PFSK-1 (cell line): ENCODE results near the gene ERCC8.

Experiments used
- POLR2AphosphoS5 ChIP-seq: IDR thresholded peaks from 2 replicates; pipeline ENCODE4 v1.6.1; 2012; ENCODE audit warnings: low read depth, mild to moderate bottlenecking, control low read depth, low read length, moderate library complexity
- TAF1 ChIP-seq: IDR thresholded peaks from 2 replicates; pipeline ENCODE4 v1.6.1; 2012; ENCODE audit warnings: low read length, control low read depth, borderline replicate concordance; ENCODE audit not compliant: insufficient read depth

DNA sequence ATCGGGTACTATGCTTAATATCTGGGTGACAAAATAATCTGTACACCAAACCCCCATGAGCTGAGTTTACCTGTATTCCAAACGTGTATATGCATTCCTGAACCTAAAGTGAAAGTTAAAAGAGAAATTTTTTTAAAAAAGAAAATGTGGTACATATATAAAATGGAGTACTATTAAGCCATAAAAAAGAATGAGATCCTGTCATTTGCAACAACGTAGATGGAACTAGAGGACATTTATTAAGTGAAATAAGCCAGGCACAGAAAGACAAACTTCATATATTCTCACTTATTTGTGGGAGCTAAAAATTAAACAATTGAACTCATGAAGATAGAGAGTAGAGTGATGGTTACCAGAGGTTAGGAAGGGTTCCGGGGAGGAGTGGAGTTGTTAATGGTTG lies 44.9 kb upstream of the ERCC8 start:
- TF ChIP-seq POLR2AphosphoS5 (no peak), TAF1 (no peak)
